SU-DHL-6 (cell line): Measurements from ENCODE around the gene CHRM1.

Experiments used
- H2AFZ ChIP-seq: fragments of 200-600 bp; sonication (generic); 2 replicates; pipeline ENCODE4 v1.6.1; 2014; ENCODE audit warnings: low read depth, mild to moderate bottlenecking, moderate library complexity, mixed read lengths, antibody characterized with exemption, low read length; ENCODE audit not compliant: severe bottlenecking
- H3F3A ChIP-seq: fragments of 200-600 bp; shearing (Covaris generic); 2 replicates; pipeline ENCODE4 v1.6.0; 2016; ENCODE audit warnings: antibody characterized with exemption, mild to moderate bottlenecking; ENCODE audit not compliant: insufficient read depth
- H3K27ac ChIP-seq: fragments of 200-600 bp; sonication (generic); 2 replicates; pipeline ENCODE4 v1.5.1; 2016; ENCODE audit warnings: low read depth, mild to moderate bottlenecking, low read length, moderate library complexity, mixed read lengths
- H3K27me3 ChIP-seq: fragments of 200-600 bp; sonication (generic), shearing (Covaris generic); 2 replicates; pipeline ENCODE4 v1.6.0; 2014; ENCODE audit warnings: mild to moderate bottlenecking, low read length
- H3K36me3 ChIP-seq: fragments of 200-600 bp; sonication (generic); 2 replicates; pipeline ENCODE4 v1.6.1; 2014; ENCODE audit warnings: mild to moderate bottlenecking, low read length, mixed read lengths
- H3K4me2 ChIP-seq: fragments of 300-600, 200-600 bp; shearing (Covaris generic), sonication (generic); 2 replicates; pipeline ENCODE4 v1.6.0; 2014; ENCODE audit warnings: low read length, low read depth, mild to moderate bottlenecking; ENCODE audit not compliant: poor library complexity, severe bottlenecking
- H3K4me3 ChIP-seq: fragments of 200-600 bp; sonication (generic); 2 replicates; pipeline ENCODE4 v1.5.1; 2014; ENCODE audit warnings: antibody characterized with exemption, low read length, mild to moderate bottlenecking, mixed read lengths; ENCODE audit not compliant: insufficient read depth, poor library complexity, severe bottlenecking
- H3K79me2 ChIP-seq: fragments of 200-600 bp; sonication (generic); 2 replicates; pipeline ENCODE4 v1.6.1; 2014; ENCODE audit warnings: mild to moderate bottlenecking, low read length, moderate library complexity; ENCODE audit not compliant: insufficient read depth
- H3K9ac ChIP-seq: fragments of 200-600 bp; sonication (generic); 2 replicates; pipeline ENCODE4 v1.7.0; 2014; ENCODE audit warnings: mild to moderate bottlenecking, low read length
- H3K9me2 ChIP-seq: fragments of 200-600 bp; sonication (generic); replicated peaks from 2 replicates; pipeline ENCODE4 v1.6.1; 2014; ENCODE audit warnings: low read length; ENCODE audit not compliant: insufficient read depth
- H3K9me3 ChIP-seq: fragments of 200-600 bp; sonication (generic); 2 replicates; pipeline ENCODE4 v1.6.1; 2014; ENCODE audit warnings: low read length, mixed read lengths; ENCODE audit not compliant: insufficient read depth
- H4K20me1 ChIP-seq: fragments of 200-600 bp; sonication (generic); 2 replicates; pipeline ENCODE4 v1.6.1; 2014; ENCODE audit warnings: low read depth, mild to moderate bottlenecking, antibody characterized with exemption, low read length, moderate library complexity, mixed read lengths
- EZH2phosphoT487 ChIP-seq: fragments of 200-600 bp; sonication (generic), shearing (Covaris generic); conservative IDR thresholded peaks from 2 replicates; pipeline ENCODE4 v1.6.1; 2018; ENCODE audit warnings: mild to moderate bottlenecking, antibody characterized with exemption, low read length, moderate library complexity, mixed read lengths
- TF ChIP-seq, protein P1 (sequence below): fragments of 200-600 bp; sonication (generic); IDR thresholded peaks from one replicate; pipeline ENCODE4 v1.5.1; 2017; ENCODE audit warnings: antibody characterized with exemption, mild to moderate bottlenecking, low read length, moderate library complexity; ENCODE audit not compliant: insufficient read depth, poor library complexity, severe bottlenecking

The CHRM1 gene

DNA sequence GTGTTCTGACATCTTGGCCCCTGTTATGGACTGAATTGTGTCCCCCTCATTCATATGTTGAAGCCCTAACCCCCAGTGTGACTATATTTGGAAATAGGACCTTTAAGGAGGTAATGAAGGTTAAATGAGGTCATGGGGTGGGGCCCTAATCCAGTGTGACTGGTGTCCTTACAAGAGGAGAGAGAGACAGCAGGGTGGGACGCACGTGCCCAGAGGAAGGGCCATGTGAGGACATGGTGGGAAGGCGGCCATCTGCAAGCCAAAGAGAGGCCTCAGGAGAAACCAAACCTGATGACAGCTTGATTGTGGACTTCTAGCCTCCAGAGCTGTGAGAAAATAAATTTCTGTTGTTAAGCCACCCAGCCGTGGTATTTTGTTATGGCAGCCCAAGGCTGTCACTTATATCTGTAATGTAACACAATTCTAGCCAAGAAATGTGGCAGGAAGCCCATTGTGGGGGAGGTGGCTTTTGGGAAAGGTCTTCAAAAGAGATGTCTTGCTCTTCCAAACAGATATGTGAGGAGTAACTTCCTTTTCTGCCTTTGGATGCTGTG, 39.9 kb upstream of the CHRM1 start:
- no peaks in the 10 kb centered on the region for H3K27me3 ChIP-seq
- TF ChIP-seq, protein P1, sequence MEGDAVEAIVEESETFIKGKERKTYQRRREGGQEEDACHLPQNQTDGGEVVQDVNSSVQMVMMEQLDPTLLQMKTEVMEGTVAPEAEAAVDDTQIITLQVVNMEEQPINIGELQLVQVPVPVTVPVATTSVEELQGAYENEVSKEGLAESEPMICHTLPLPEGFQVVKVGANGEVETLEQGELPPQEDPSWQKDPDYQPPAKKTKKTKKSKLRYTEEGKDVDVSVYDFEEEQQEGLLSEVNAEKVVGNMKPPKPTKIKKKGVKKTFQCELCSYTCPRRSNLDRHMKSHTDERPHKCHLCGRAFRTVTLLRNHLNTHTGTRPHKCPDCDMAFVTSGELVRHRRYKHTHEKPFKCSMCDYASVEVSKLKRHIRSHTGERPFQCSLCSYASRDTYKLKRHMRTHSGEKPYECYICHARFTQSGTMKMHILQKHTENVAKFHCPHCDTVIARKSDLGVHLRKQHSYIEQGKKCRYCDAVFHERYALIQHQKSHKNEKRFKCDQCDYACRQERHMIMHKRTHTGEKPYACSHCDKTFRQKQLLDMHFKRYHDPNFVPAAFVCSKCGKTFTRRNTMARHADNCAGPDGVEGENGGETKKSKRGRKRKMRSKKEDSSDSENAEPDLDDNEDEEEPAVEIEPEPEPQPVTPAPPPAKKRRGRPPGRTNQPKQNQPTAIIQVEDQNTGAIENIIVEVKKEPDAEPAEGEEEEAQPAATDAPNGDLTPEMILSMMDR, result no peak
- TF ChIP-seq EZH2phosphoT487, result no peak
- H3K4me2 ChIP-seq, result no peak overlapping the region

DNA sequence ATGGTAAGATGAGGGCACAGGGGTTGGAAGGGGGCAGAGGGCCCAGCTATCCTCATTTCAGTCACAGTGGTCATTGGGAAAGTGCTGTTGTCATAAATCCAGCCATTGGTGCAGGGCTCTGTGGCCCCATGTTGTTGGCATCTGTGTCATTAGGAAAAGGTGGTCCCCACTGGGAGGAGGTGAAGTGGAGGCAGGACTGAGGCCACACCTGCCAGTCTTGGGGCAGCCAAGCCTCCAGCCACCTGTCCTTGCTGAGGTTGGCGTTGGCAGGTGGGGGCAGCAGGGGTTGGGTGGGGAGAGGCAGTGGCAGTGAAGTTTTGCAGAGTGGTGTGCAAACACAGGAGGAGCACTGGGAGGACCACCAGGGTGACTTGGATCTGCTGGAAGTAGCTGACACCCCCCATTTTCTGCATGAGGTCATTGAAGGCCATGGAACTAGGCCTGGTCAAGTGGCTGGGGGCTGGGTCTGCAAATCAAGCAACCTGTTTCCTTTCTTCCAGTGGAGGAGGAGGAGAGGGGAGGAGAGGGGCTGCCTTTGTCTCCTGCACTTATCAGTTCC, 38.3 kb upstream of the CHRM1 start:
- H3K4me3 ChIP-seq, result no peak overlapping the region
- H3K9me2 ChIP-seq, result no peaks in the 10 kb centered on the region
- H3F3A ChIP-seq, result no peaks in the 10 kb centered on the region
- H3K36me3 ChIP-seq, result no peaks in the 10 kb centered on the region
- no peaks in the 10 kb centered on the region for H3K27me3 ChIP-seq
- no peaks in the 10 kb centered on the region for H3K79me2 ChIP-seq
- H3K27ac ChIP-seq, result no peak overlapping the region
- no peaks in the 10 kb centered on the region for H3K9me3 ChIP-seq
- no peak overlapping the region for H3K4me2 ChIP-seq
- H2AFZ ChIP-seq, result no peak overlapping the region
- H4K20me1 ChIP-seq, result no peaks in the 10 kb centered on the region
- TF ChIP-seq, protein P1, result no peak
- TF ChIP-seq EZH2phosphoT487, result no peak
- H3K9ac ChIP-seq, result no peak overlapping the region

More for the DNA sequence above, 39.9 kb upstream of the CHRM1 start:
- H3K9ac ChIP-seq, result no peak overlapping the region
- H3K9me2 ChIP-seq, result no peaks in the 10 kb centered on the region
- no peak overlapping the region for H3K27ac ChIP-seq
- H3K36me3 ChIP-seq, result no peaks in the 10 kb centered on the region
- no peaks in the 10 kb centered on the region for H3K9me3 ChIP-seq
- no peaks in the 10 kb centered on the region for H3F3A ChIP-seq
- no peak overlapping the region for H3K4me3 ChIP-seq
- H2AFZ ChIP-seq, result no peak overlapping the region
- no peaks in the 10 kb centered on the region for H3K79me2 ChIP-seq
- H4K20me1 ChIP-seq, result no peaks in the 10 kb centered on the region

DNA sequence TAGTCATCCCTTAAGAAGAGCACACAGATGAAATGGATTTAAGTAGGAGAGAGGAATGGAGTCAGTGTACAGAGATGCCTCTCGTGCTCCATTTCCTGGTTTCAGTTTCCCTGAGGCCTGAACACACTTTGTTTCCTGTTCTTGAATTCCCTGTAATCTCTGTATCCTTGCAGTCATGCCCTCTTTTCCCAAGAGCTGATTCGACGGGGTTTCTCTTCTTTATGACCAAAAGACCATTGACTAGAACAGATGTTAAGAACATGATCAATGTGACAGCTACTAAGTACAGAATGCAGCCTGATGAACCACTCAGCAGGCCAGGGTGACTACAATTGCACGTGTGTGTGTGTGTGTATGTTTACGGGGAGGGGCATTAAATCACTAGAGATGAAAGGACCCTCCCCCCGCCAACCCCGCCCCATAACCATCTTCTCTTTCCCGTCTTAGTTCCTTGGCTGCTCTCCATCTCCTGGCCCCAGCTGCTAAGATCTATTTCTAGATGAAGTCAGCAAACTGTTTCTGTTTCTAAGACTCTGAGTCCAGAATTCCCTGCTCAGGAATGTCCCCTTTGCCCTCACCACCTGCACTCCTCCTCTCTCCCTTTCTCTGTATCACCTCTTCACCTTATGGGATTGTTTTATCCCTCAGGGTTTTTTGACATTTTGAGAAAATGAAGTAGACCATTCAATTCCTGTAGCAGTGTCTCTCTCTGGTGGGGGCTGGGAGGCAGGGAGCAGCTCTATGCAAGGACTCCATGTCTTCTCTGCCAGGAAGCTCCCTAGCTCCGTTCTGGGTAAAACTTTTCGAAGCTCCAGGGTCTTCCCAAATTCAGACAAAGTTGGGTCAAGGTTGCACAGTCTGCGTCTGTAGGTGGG, 37.6 kb upstream of the CHRM1 start:
- no peaks in the 10 kb centered on the region for H3K79me2 ChIP-seq
- no peaks in the 10 kb centered on the region for H3F3A ChIP-seq
- TF ChIP-seq EZH2phosphoT487, result no peak
- TF ChIP-seq, protein P1, result no peak
- H3K9me3 ChIP-seq, result no peaks in the 10 kb centered on the region
- no peak overlapping the region for H3K9ac ChIP-seq
- no peaks in the 10 kb centered on the region for H3K36me3 ChIP-seq
- H4K20me1 ChIP-seq, result no peaks in the 10 kb centered on the region
- no peak overlapping the region for H3K27ac ChIP-seq
- H2AFZ ChIP-seq, result no peak overlapping the region
- H3K9me2 ChIP-seq, result no peaks in the 10 kb centered on the region
- H3K4me3 ChIP-seq, result no peak overlapping the region
- no peak overlapping the region for H3K4me2 ChIP-seq
- no peaks in the 10 kb centered on the region for H3K27me3 ChIP-seq
